ENCODE data around the gene HELB.

The HELB gene

GRCh38 chr12:66301944-66302826 is at the start of gene HELB:
Gene HELB (plus strand): TSS chr12:66302493. CDS start chr12:66302604, 111 bp downstream.
- H3K36me3 ChIP-seq (ENCODE audit: insufficient read depth, low read length), result no peaks in the 10 kb centered on the region; the same call in 1 of the 2 replicates
- H3K9me3 ChIP-seq (ENCODE audit: control insufficient read depth, insufficient read depth, low read length), result no peaks in the 10 kb centered on the region
- H3K9ac ChIP-seq (ENCODE audit: low read depth, low read length), result peak within 1 kb of the TSS; percentile 90
- H3K4me1 ChIP-seq (ENCODE audit: insufficient read depth, low read length), result no peaks in the 10 kb centered on the region

DNA sequence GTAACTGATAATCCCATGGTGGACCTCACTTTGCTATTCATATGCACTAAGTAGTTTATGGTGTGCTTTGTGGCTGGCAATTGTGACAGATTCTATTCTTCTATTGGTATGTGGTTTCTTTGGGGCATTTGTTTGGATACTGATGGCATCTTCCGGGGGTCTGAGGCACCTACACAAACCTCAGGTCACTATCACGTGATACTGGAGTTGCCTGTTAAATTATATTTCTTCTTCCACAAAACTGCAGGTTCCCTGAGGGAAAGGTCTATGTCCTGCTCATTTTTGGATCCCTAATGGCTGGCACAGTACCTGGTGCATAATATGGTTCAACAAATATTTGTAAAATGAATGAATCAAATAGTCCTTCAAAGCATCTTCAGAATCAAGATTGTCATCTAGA is 49.5 kb upstream of the HELB start:
- Histone ChIP-seq H3K9ac (ENCODE audit: low read depth, low read length) (no peak overlapping the region), H3K9me3 (ENCODE audit: control insufficient read depth, insufficient read depth, low read length) (no peaks in the 10 kb centered on the region), H3K4me1 (ENCODE audit: insufficient read depth, low read length) (no peaks in the 10 kb centered on the region), H3K36me3 (ENCODE audit: insufficient read depth, low read length) (no peaks in the 10 kb centered on the region)

- Histone ChIP-seq H3K36me3 (ENCODE audit: insufficient read depth, low read length) (no peaks in the 10 kb centered on the region), H3K9ac (ENCODE audit: low read depth, low read length) (no peak overlapping the region), H3K9me3 (ENCODE audit: control insufficient read depth, insufficient read depth, low read length) (no peaks in the 10 kb centered on the region), H3K4me1 (ENCODE audit: insufficient read depth, low read length) (no peaks in the 10 kb centered on the region)
These were observed 46.6 kb upstream of the HELB start for GRCh38 chr12:66255737-66256136.

- Histone ChIP-seq H3K36me3 (ENCODE audit: insufficient read depth, low read length) (no peaks in the 10 kb centered on the region), H3K4me1 (ENCODE audit: insufficient read depth, low read length) (no peaks in the 10 kb centered on the region)
These were observed 44.3 kb upstream of the HELB start for GRCh38 chr12:66258011-66258410.

DNA sequence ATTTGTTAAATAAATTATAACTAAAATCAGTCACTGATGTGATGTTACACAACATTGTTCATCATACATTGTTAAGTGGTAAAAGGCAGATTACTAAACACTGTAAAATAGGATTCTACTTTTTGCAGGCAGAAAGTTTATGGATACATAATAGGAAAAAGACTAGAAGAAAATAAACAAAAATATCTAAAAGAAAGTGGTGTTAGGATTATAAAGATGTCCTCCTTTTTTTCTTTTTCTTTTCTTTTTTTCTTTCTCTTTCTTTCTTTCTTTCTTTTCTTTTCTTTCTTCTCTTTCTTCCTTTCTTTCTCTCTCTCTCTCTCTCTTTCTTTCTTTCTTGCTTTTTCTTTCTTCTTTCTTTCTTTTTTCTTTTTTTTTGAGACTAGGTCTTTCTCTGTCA is 39.6 kb upstream of the HELB start:
- Histone ChIP-seq H3K9ac (ENCODE audit: low read depth, low read length) (no peak overlapping the region), H3K4me1 (ENCODE audit: insufficient read depth, low read length) (no peaks in the 10 kb centered on the region), H3K36me3 (ENCODE audit: insufficient read depth, low read length) (no peaks in the 10 kb centered on the region), H3K9me3 (ENCODE audit: control insufficient read depth, insufficient read depth, low read length) (no peaks in the 10 kb centered on the region)

More at GRCh38 chr12:66258011-66258410, 44.3 kb upstream of the HELB start:
- H3K9me3 ChIP-seq (ENCODE audit: control insufficient read depth, insufficient read depth, low read length), result no peaks in the 10 kb centered on the region
- H3K9ac ChIP-seq (ENCODE audit: low read depth, low read length), result no peak overlapping the region

- Histone ChIP-seq H3K9me3 (ENCODE audit: control insufficient read depth, insufficient read depth, low read length) (no peaks in the 10 kb centered on the region), H3K36me3 (ENCODE audit: insufficient read depth, low read length) (no peaks in the 10 kb centered on the region), H3K9ac (ENCODE audit: low read depth, low read length) (no peak overlapping the region), H3K4me1 (ENCODE audit: insufficient read depth, low read length) (peaks cover 7% of the 10 kb centered on the region)
These were observed 33.7 kb upstream of the HELB start for GRCh38 chr12:66268562-66268961.

DNA sequence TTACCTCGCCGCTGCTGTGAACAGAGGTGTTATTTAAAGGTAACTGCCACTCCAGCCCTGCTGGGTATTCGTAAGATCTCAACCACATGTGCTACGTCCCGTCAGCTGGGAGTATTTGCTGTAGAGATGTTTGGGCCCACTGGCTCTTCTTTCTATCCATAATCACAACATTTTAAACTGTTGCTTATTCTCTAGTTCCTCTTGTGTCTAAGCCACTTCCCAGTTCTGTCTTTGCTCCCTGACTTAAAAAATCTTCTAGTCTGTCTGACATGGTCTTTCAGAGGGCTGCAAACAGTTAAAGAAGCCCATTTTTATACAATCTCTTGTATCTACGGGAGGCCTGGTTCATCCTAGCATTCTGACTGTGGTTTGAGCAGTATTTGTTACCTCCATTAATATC is 33.2 kb upstream of the HELB start:
- H3K9ac ChIP-seq (ENCODE audit: low read depth, low read length), result no peak overlapping the region

DNA sequence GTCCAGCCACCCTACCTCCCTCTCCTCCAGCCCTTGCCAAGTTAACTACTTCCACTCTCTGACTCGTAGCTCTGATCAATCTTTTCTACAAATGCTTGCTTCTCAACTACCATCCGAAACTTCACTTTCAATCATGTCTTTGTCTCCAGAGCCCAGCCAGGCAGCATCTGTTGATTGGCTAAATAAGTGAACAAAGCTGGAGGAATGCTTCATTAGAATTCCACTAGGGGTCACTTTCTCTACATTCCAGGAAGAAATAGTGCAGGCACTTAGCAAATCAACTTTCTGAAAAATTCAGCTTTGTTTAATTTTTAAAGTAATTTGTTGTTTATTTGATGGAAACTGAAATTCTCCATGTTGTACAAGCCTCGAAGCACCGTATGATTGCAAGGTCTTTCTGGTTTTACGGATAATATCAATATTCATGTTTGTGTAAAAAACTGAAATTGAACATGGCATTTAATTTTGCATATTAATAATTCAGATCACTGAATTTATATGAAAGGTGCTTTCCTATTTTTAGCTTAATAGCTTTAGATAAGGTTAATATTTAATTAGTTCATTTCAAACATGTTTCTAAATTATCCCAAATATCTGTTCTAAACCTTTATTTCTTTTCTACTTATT is 32.4 kb upstream of the HELB start:
- no peaks in the 10 kb centered on the region for H3K36me3 ChIP-seq (ENCODE audit: insufficient read depth, low read length)
- H3K4me1 ChIP-seq (ENCODE audit: insufficient read depth, low read length), result peaks cover 7% of the 10 kb centered on the region
- no peaks in the 10 kb centered on the region; the same call in 1 of the 2 replicates for H3K9me3 ChIP-seq (ENCODE audit: control insufficient read depth, insufficient read depth, low read length)
- no peak overlapping the region for H3K9ac ChIP-seq (ENCODE audit: low read depth, low read length)

More for the DNA sequence above, 33.2 kb upstream of the HELB start:
- Histone ChIP-seq H3K9me3 (ENCODE audit: control insufficient read depth, insufficient read depth, low read length) (no peaks in the 10 kb centered on the region; the same call in 1 of the 2 replicates), H3K4me1 (ENCODE audit: insufficient read depth, low read length) (peaks cover 7% of the 10 kb centered on the region), H3K36me3 (ENCODE audit: insufficient read depth, low read length) (no peaks in the 10 kb centered on the region)

GRCh38 chr12:66270613-66271012 is 31.7 kb upstream of the HELB start:
- no peaks in the 10 kb centered on the region; the same call in 1 of the 2 replicates for H3K9me3 ChIP-seq (ENCODE audit: control insufficient read depth, insufficient read depth, low read length)
- no peaks in the 10 kb centered on the region for H3K36me3 ChIP-seq (ENCODE audit: insufficient read depth, low read length)
- peaks cover 7% of the 10 kb centered on the region for H3K4me1 ChIP-seq (ENCODE audit: insufficient read depth, low read length)
- H3K9ac ChIP-seq (ENCODE audit: low read depth, low read length), result no peak overlapping the region

DNA sequence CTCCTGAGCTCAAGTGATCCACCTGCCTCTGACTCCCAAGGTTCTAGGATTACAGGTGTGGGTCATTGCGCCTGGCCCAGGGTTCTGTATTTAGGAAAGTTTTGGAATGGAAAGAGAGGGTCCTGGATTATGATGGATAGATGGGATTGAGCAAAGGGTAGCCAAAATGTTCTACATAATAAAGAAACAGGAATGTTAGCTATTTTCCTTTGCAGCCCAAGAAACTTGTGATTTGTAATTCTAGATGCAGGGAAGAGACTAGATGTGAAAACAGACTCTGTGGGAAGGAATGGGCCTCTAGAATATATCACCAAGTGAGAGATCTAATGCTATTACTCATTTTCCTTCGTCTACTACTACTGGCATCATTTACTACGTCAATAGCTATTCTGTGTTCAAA is 29.6 kb upstream of the HELB start:
- Histone ChIP-seq H3K9ac (ENCODE audit: low read depth, low read length) (no peak overlapping the region), H3K36me3 (ENCODE audit: insufficient read depth, low read length) (no peaks in the 10 kb centered on the region), H3K4me1 (ENCODE audit: insufficient read depth, low read length) (peaks cover 7% of the 10 kb centered on the region), H3K9me3 (ENCODE audit: control insufficient read depth, insufficient read depth, low read length) (no peaks in the 10 kb centered on the region; the same call in 1 of the 2 replicates)

GRCh38 chr12:66273147-66273546 is 29.1 kb upstream of the HELB start:
- Histone ChIP-seq H3K9me3 (ENCODE audit: control insufficient read depth, insufficient read depth, low read length) (no peaks in the 10 kb centered on the region; the same call in 1 of the 2 replicates), H3K9ac (ENCODE audit: low read depth, low read length) (no peak overlapping the region), H3K36me3 (ENCODE audit: insufficient read depth, low read length) (no peaks in the 10 kb centered on the region), H3K4me1 (ENCODE audit: insufficient read depth, low read length) (peaks cover 7% of the 10 kb centered on the region)

- no peaks in the 10 kb centered on the region for H3K4me1 ChIP-seq (ENCODE audit: insufficient read depth, low read length)
- no peak overlapping the region for H3K9ac ChIP-seq (ENCODE audit: low read depth, low read length)
- no peaks in the 10 kb centered on the region for H3K36me3 ChIP-seq (ENCODE audit: insufficient read depth, low read length)
- no peaks in the 10 kb centered on the region; the same call in 1 of the 2 replicates for H3K9me3 ChIP-seq (ENCODE audit: control insufficient read depth, insufficient read depth, low read length)
These were observed 27.3 kb upstream of the HELB start for GRCh38 chr12:66275040-66275439.

DNA sequence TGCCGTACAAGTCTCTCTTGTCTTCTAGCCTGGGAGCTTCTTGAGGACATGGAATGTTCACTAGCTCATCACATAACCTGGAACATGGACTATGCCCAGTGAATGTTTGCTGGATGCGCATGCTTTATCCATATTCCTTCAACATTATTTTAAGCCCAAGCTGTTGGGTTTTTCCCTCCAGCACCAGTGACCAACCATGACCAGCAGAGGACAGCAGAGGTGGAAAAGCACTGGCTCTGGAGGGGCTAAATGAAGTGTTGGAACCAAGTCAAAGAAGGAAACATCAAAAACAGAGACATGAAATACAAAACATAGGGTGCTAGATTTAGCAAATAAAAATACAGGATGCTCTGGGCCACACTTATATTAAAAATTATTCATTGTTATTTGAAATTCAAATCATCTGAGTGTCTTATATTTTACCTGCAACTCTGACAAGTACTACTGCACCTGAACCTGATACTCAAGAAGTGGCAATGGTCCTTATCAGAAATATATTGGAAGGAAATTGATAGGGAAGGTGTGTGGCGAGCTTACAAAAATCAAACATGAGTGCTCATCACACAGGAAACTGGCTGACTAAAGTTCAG is 23.1 kb upstream of the HELB start:
- Histone ChIP-seq H3K9me3 (ENCODE audit: control insufficient read depth, insufficient read depth, low read length) (0 out of 2 replicates have a peak, but pooled peaks cover 2% of the 10 kb centered on the region), H3K9ac (ENCODE audit: low read depth, low read length) (no peak overlapping the region), H3K4me1 (ENCODE audit: insufficient read depth, low read length) (no peaks in the 10 kb centered on the region), H3K36me3 (ENCODE audit: insufficient read depth, low read length) (no peaks in the 10 kb centered on the region)

- 0 out of 2 replicates have a peak, but pooled peaks cover 2% of the 10 kb centered on the region for H3K9me3 ChIP-seq (ENCODE audit: control insufficient read depth, insufficient read depth, low read length)
- no peaks in the 10 kb centered on the region for H3K36me3 ChIP-seq (ENCODE audit: insufficient read depth, low read length)
- no peak overlapping the region for H3K9ac ChIP-seq (ENCODE audit: low read depth, low read length)
- no peaks in the 10 kb centered on the region for H3K4me1 ChIP-seq (ENCODE audit: insufficient read depth, low read length)
These were observed 21.7 kb upstream of the HELB start for GRCh38 chr12:66280561-66280960.
